Small intestine (tissue), 7 donors: ENCODE results near the gene VILL. TPM values are rescaled to one million over a fixed set of nuclear protein-coding genes. Genes with fewer than 3 reads are reported as not detected.

Experiments used
- DNase-seq, 2 donors: peaks; one replicate each; pipeline versions ENCODE4 v3.0.0 to v3.0.0-alpha.2; 2013
- FAIRE-seq: peaks from 2 replicates; lab custom pipeline; 2012; peaks lifted over from hg19 to GRCh38; lab: Jason Lieb, UNC
- H3K27ac ChIP-seq, 3 donors: one replicate each; pipeline ENCODE4 v1.5.1; 2013; ENCODE audit warnings: low read length in 2 of 3, mild to moderate bottlenecking in 2 of 3, control low read depth in 1 of 3, inconsistent platforms in 1 of 3, low read depth in 1 of 3, moderate library complexity in 1 of 3
- H3K27me3 ChIP-seq, 3 donors: one replicate each; pipeline ENCODE4 v1.6.1; 2013; ENCODE audit warnings: low read length in 3 of 3, inconsistent platforms in 1 of 3; ENCODE audit not compliant: control insufficient read depth in 3 of 3, insufficient read depth in 3 of 3
- H3K36me3 ChIP-seq, 3 donors: one replicate each; pipeline ENCODE4 v1.6.1; 2013; ENCODE audit warnings: low read length in 3 of 3, inconsistent platforms in 1 of 3, low read depth in 1 of 3, mild to moderate bottlenecking in 1 of 3, moderate library complexity in 1 of 3; ENCODE audit not compliant: control insufficient read depth in 3 of 3, insufficient read depth in 2 of 3
- H3K4me1 ChIP-seq, 3 donors: one replicate each; pipeline ENCODE4 v1.6.1; 2013; ENCODE audit warnings: low read length in 2 of 3, inconsistent platforms in 1 of 3, low read depth in 1 of 3, mild to moderate bottlenecking in 1 of 3, moderate library complexity in 1 of 3; ENCODE audit not compliant: control insufficient read depth in 3 of 3, insufficient read depth in 2 of 3
- H3K4me3 ChIP-seq, 3 donors: one replicate each; pipeline ENCODE4 v1.5.1; 2013; ENCODE audit warnings: low read length in 3 of 3, control low read depth in 1 of 3, inconsistent platforms in 1 of 3, low read depth in 1 of 3, mild to moderate bottlenecking in 1 of 3, moderate library complexity in 1 of 3
- H3K9me3 ChIP-seq, 2 donors: one replicate each; pipeline ENCODE4 v1.6.1; 2013; ENCODE audit warnings: low read depth in 1 of 2, low read length in 1 of 2; ENCODE audit not compliant: control insufficient read depth in 2 of 2, insufficient read depth in 1 of 2
- WGBS, 3 donors: extraction: QIAGEN DNeasy Blood & Tissue Kit; methylation state at CpG; one replicate each; pipeline ENCODE4 v1.1.7; 2013; 5-methylcytosine and 5-hydroxymethylcytosine counted together
- polyA plus RNA-seq, 4 donors: library from polyadenylated mRNA; stranded (reverse) in 3 of 4; unstranded in 1 of 4; fragments of 200-250 nt in 3 of 4; fragments of 120-200 nt in 1 of 4; gene quantifications; one replicate each; pipeline versions ENCODE4 v1.2.1 to v1.2.3, GENCODE V29; 2013
- donor health status: healthy with polysubstance abuse.
- donor health status: control.
- donor health status: control.
- donor health status: Bipolar disorder and iron deficiency.
- donor health status: healthy.

VILL gene
- polyA plus RNA-seq, 4 donors: 57.6 to 266 (median 154) TPM

DNA sequence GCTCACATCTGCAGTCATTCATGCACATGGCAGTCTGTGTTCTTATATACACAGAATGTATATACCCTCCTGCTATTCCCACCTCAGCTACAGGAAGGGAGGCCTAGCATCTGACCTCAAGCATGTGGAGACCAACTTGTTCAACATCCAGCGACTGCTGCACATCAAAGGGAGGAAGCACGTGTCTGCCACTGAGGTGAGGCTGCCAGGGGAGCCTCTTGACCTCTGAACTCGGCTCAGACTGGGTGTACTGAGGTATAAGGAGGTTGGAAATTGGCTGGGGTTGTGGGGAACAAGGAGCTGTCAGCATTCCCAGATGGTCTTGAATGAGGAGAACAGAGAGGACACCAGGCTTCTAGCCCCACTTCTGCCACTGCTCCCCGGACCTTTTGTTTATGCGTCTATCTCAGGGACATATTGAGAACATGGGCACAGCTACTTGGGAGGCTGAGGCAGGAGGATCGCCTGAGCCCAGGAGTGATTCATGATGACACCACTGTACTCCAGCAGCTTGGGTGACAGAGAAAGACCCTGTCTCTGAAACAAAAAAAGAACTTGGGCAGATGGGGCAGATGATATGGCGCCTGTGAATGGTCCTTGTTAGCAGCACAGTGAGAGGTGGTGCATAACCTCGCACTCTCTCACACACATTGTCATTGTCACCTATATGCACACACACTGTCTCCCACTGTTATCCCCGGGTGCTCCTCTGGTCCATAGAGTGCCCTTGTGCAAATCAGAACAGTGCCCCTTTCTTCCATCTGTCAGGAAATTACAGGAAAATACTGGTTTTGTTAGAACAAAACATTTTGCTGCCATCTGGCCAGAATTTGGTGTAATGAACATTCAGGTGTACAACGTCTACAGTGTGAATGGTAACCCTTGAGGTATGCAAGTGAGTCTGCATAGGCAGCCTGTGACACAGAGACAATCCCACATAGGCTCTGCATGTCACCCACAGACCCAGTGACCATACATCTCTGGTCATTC, 5.4 kb downstream of the VILL start:
- no peak for FAIRE-seq
- no peak overlapping the region for H3K4me3 ChIP-seq
- peaks cover 8 to 58% (median 10%) of the 10 kb centered on the region in 3 donors for H3K4me1 ChIP-seq
- no peak for DNase-seq
- no peaks in the 10 kb centered on the region for H3K9me3 ChIP-seq
- 61 to 76% (median 68%) methylated on average over 10 of the region's 10 CpGs for WGBS, 3 donors
- no peaks in the 10 kb centered on the region for H3K27me3 ChIP-seq
- H3K36me3 ChIP-seq: peaks cover 0 to 55% (median 13%) of the 10 kb centered on the region in 3 donors
- peak overlapping the region; percentile 22 to 96 (median 44) for H3K27ac ChIP-seq

DNA sequence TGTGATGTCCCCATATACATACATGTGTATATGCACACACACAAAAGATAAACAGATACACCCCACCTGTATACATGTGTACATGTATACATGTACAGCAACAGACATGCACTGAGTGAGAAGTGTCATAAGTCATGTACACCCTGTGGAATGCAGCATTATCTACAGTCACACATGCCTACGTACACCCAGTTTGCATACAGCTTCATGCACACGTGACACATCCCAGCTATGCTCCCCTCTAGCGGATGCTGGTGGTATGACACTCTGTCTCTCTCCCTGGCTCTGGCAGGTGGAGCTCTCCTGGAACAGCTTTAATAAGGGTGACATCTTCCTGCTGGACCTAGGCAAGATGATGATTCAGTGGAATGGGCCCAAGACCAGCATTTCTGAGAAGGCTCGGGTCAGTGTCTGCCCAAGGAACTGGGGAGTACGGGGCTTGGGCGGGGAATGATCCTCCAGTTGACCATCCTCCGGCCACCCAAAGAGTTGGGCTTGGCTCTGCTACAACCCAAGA, 6.3 kb downstream of the VILL start:
- peaks cover 8 to 67% (median 10%) of the 10 kb centered on the region in 3 donors for H3K4me1 ChIP-seq
- DNase-seq (peak; percentile 94 to 96), FAIRE-seq (no peak)
- no peak overlapping the region for H3K4me3 ChIP-seq
- 38 to 47% (median 42%) methylated on average over 7 of the region's 7 CpGs for WGBS, 3 donors
- H3K27ac ChIP-seq: peak overlapping the region in 1 of 3 donors; percentile 96
- H3K27me3 ChIP-seq: no peaks in the 10 kb centered on the region
- H3K36me3 ChIP-seq: peaks cover 0 to 64% (median 14%) of the 10 kb centered on the region in 3 donors
- no peaks in the 10 kb centered on the region for H3K9me3 ChIP-seq

DNA sequence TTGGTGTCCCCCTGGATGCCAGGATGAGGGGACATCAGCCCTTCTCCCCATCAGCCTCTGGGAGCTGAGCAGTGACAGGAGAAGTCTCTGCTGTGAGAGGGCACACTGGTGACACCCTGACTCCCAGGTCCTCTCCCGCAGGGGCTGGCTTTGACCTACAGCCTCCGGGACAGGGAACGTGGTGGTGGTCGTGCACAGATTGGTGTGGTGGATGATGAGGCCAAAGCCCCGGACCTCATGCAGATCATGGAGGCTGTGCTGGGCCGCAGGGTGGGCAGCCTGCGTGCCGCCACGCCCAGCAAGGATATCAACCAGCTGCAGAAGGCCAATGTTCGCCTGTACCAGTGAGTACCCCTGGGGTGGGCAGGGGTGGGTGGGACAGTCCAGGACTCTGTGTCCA, 6.8 kb downstream of the VILL start:
- peaks cover 8 to 72% (median 10%) of the 10 kb centered on the region in 3 donors for H3K4me1 ChIP-seq
- H3K27me3 ChIP-seq: no peaks in the 10 kb centered on the region
- FAIRE-seq (no peak), DNase-seq (no peak)
- H3K4me3 ChIP-seq: no peak overlapping the region
- 87 to 88% (median 87%) methylated on average over 10 of the region's 10 CpGs for WGBS, 3 donors
- H3K9me3 ChIP-seq: no peaks in the 10 kb centered on the region
- peaks cover 0 to 69% (median 17%) of the 10 kb centered on the region in 3 donors for H3K36me3 ChIP-seq
- H3K27ac ChIP-seq: peak overlapping the region in 2 of 3 donors; percentile 13 to 96

DNA sequence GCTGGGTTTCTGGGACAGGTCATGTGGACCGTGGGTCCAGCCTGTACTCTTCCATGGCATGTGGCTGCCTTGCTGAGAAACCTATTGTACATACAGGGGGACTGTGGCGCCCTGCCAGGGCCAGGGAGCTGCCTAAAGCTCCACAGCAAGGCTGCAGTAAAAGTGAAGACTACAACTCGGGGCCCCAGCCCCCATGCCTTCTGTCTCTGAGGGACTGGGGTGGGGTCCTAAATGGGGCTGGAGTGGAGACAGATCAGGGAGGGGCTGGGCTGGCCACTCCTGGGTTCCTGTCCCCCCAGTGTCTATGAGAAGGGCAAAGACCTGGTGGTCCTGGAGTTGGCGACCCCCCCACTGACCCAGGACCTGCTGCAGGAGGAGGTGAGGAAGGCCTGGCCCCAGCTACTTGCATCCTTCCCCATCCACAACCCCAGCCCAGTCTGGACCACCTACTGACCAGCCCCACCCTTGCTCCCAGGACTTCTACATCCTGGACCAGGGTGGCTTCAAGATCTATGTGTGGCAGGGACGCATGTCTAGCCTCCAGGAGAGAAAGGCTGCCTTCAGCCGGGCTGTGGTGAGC, 7.3 kb downstream of the VILL start:
- DNase-seq (no peak), FAIRE-seq (no peak)
- Histone ChIP-seq H3K4me1 (peaks cover 8 to 77% (median 10%) of the 10 kb centered on the region in 3 donors), H3K4me3 (no peak overlapping the region), H3K36me3 (peaks cover 0 to 75% (median 20%) of the 10 kb centered on the region in 3 donors), H3K27me3 (no peaks in the 10 kb centered on the region), H3K9me3 (no peaks in the 10 kb centered on the region), H3K27ac (peak overlapping the region; percentile 78 to 96 (median 91))
- 67 to 89% (median 85%) methylated on average over 6 of the region's 6 CpGs for WGBS, 3 donors

DNA sequence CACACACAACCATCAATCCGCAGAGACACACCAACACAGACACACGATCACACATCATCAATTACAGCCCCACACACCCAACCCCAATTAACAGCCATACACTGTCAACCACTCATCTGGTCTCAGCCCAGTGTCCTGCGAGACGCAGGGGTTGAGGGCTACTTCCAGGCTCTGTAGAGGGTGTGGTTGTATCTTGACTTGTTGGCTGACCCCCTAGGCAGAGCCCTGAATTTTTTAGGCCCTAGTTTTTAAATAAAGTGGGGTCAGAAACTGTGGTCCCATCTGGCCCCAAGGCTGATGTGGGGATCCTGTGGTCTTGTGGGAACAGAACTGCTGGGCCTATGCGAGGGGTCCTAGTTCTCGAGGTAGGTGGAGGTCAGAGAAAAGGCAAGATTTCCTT, 9.2 kb downstream of the VILL start:
- WGBS, 3 donors: 87 to 92% (median 89%) methylated on average over 6 of the region's 6 CpGs
- no peak for FAIRE-seq
- H3K27ac ChIP-seq: no peak overlapping the region
- no peaks in the 10 kb centered on the region for H3K9me3 ChIP-seq
- peaks cover 5 to 83% (median 10%) of the 10 kb centered on the region in 3 donors for H3K4me1 ChIP-seq
- no peaks in the 10 kb centered on the region for H3K27me3 ChIP-seq
- H3K4me3 ChIP-seq: no peak overlapping the region
- DNase-seq: no peak
- peaks cover 0 to 84% (median 20%) of the 10 kb centered on the region in 3 donors for H3K36me3 ChIP-seq

DNA sequence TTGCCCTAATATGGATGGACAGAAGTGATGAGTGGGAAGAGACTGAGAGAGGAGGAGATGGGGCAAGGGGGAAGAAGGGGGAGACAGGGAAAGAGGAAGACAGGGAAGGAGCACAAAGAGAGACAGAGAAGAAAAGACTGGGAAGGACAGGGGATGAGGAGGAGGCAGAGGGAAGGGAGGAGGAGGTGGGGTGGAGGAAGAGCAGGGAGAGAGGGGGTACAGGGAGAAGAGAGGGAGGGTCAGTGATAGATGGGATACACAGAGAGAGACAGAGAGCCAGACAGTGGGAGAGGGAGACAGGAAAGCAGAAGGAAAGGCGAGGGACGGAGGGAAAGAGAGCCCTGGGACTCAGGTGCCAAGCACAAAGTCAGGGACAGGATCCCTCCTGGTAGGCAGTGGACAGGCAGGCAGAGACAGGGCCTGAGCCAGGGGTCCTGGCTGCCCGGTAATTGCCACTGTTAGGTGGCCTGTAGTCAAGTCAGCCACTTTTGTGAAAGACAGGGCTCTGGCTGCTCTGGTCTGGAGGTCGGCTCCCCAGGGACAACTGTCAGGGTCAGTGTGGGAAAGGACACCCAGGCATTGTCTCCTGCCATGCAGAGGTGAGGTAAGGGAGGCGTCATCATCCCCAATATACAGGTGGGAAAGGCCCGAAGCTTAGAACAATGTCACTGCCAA, 9.8 kb downstream of the VILL start:
- no peak for DNase-seq

DNA sequence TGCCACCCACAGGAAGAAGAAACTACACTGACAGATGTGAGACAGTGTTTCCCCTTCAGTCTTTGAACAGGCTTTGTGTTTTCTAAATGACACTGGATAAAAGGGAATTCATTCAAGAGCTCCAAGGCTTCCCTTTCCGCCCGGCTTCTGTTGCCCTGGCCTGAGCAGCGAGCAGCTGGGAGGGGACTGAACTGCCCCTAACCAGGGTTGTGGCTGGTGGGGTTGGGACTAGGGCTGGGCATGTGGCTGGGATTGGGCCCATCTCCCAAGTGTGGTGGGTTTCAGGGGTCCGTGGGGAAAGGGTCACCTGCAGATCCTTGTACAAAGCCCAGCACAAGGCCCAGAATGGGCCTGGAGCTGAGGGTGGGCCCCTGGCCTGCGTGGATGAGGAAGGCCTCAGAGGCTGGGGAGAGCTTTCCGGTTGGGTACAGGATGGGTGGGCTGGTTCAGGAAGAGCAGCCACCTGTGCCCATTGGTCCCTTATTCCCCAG, 10.4 kb downstream of the VILL start:
- DNase-seq (no peak), FAIRE-seq (no peak)
- H3K36me3 ChIP-seq: peaks cover 0 to 89% (median 14%) of the 10 kb centered on the region in 3 donors
- H3K4me3 ChIP-seq: no peak overlapping the region
- WGBS, 3 donors: 92 to 100% (median 95%) methylated on average over 6 of the region's 6 CpGs
- H3K4me1 ChIP-seq: peaks cover 5 to 80% (median 5%) of the 10 kb centered on the region in 3 donors
- no peaks in the 10 kb centered on the region for H3K27me3 ChIP-seq
- H3K27ac ChIP-seq: no peak overlapping the region
- no peaks in the 10 kb centered on the region for H3K9me3 ChIP-seq

More for the DNA sequence above, 9.8 kb downstream of the VILL start:
- WGBS, 3 donors: 89 to 99% (median 95%) methylated on average over 6 of the region's 6 CpGs
- peaks cover 5 to 83% (median 10%) of the 10 kb centered on the region in 3 donors for H3K4me1 ChIP-seq
- no peak overlapping the region for H3K27ac ChIP-seq
- no peaks in the 10 kb centered on the region for H3K9me3 ChIP-seq
- H3K27me3 ChIP-seq: no peaks in the 10 kb centered on the region
- FAIRE-seq: no peak
- H3K36me3 ChIP-seq: peaks cover 0 to 89% (median 18%) of the 10 kb centered on the region in 3 donors
- no peak overlapping the region for H3K4me3 ChIP-seq
